CD14-positive monocyte (primary cell): ENCODE results near the gene LRP1-AS. TPM values are rescaled to one million over a fixed set of nuclear protein-coding genes. Genes with fewer than 3 reads are reported as not detected.

ENCODE experiments used
- DNase-seq, 3 donors: peaks; one replicate each; pipeline ENCODE4 v3.0.0-alpha.2; 2011 to 2022
- H2AFZ ChIP-seq: 2 replicates; pipeline ENCODE4 v1.6.0; 2012; ENCODE audit warnings: mild to moderate bottlenecking, low read depth, low read length, inconsistent platforms; ENCODE audit not compliant: insufficient read depth, poor library complexity, severe bottlenecking
- H3K27ac ChIP-seq, 2 donors: 1 replicate in 1 of 2; 2 replicates in 1 of 2; pipeline ENCODE4 v1.5.1; 2012 to 2013; ENCODE audit warnings: low read length in 2 of 2, control low read depth in 1 of 2, inconsistent platforms in 1 of 2, low read depth in 1 of 2, mild to moderate bottlenecking in 1 of 2
- H3K27me3 ChIP-seq, 2 donors: one replicate each; pipeline versions ENCODE4 v1.6.0 to v1.6.1; 2011 to 2013; ENCODE audit warnings: low read length in 2 of 2; ENCODE audit not compliant: control insufficient read depth in 2 of 2, insufficient read depth in 2 of 2
- H3K36me3 ChIP-seq, 2 donors: replicated peaks in 1 of 2; 1 replicate in 1 of 2; 2 replicates in 1 of 2; pipeline versions ENCODE4 v1.5.1 to v1.6.1; 2012 to 2013; ENCODE audit warnings: low read length in 2 of 2, control low read depth in 1 of 2, inconsistent platforms in 1 of 2, mild to moderate bottlenecking in 1 of 2; ENCODE audit not compliant: insufficient read depth in 2 of 2, control insufficient read depth in 1 of 2
- H3K4me1 ChIP-seq, 2 donors: 1 replicate in 1 of 2; 2 replicates in 1 of 2; pipeline versions ENCODE4 v1.5.1 to v1.6.1; 2012 to 2013; ENCODE audit warnings: low read length in 2 of 2, control low read depth in 1 of 2, inconsistent platforms in 1 of 2, mild to moderate bottlenecking in 1 of 2, moderate library complexity in 1 of 2; ENCODE audit not compliant: insufficient read depth in 2 of 2, control insufficient read depth in 1 of 2
- H3K4me2 ChIP-seq: replicated peaks from 2 replicates; pipeline ENCODE3; 2012; ENCODE audit warnings: low read length, moderate library complexity, mild to moderate bottlenecking; ENCODE audit not compliant: poor library complexity, severe bottlenecking; ENCODE audit errors: extremely low read depth
- H3K4me3 ChIP-seq, 3 experiments: fragments of 200-600 bp in 1 of 3; sonication (generic) in 1 of 3; replicated peaks in 1 of 3; 1 replicate in 2 of 3; 2 replicates in 1 of 3; pipeline ENCODE4 v1.5.1; 2011 to 2013; ENCODE audit warnings: low read length in 3 of 3, mild to moderate bottlenecking in 3 of 3, control low read depth in 2 of 3, low read depth in 2 of 3, inconsistent platforms in 1 of 3, moderate library complexity in 1 of 3
- H3K79me2 ChIP-seq: 2 replicates; pipeline ENCODE4 v1.6.0; 2012; ENCODE audit warnings: mild to moderate bottlenecking, control low read depth, inconsistent platforms, low read length, moderate library complexity; ENCODE audit not compliant: insufficient read depth
- H3K9ac ChIP-seq: 2 replicates; pipeline ENCODE4 v1.6.0; 2017; ENCODE audit warnings: low read length, mild to moderate bottlenecking; ENCODE audit not compliant: insufficient read depth, poor library complexity, severe bottlenecking
- H3K9me3 ChIP-seq, 2 donors: replicated peaks in 1 of 2; 1 replicate in 1 of 2; 2 replicates in 1 of 2; pipeline versions ENCODE4 v1.5.1 to v1.6.1; 2012 to 2013; ENCODE audit warnings: low read length in 2 of 2, control low read depth in 1 of 2; ENCODE audit not compliant: control insufficient read depth in 1 of 2, insufficient read depth in 1 of 2
- H4K20me1 ChIP-seq: 2 replicates; pipeline ENCODE4 v1.6.0; 2012; ENCODE audit warnings: mild to moderate bottlenecking, low read length, control low read depth, moderate library complexity; ENCODE audit not compliant: insufficient read depth
- H3K27ac Mint-ChIP-seq, 7 donors: one replicate each; pipeline ENCODE4 v1.8.0; 2020; ENCODE audit warnings: mild to moderate bottlenecking in 7 of 7, mixed read lengths in 7 of 7, moderate library complexity in 6 of 7, inconsistent platforms in 2 of 7
- H3K27me3 Mint-ChIP-seq, 3 donors: one replicate each; pipeline ENCODE4 v1.8.0; 2021 to 2022; ENCODE audit warnings: low read depth in 3 of 3, mild to moderate bottlenecking in 3 of 3, mixed read lengths in 3 of 3, moderate library complexity in 3 of 3, inconsistent platforms in 1 of 3
- H3K36me3 Mint-ChIP-seq, 2 donors: one replicate each; pipeline ENCODE4 v1.8.0; 2020; ENCODE audit warnings: mixed read lengths in 2 of 2, inconsistent platforms in 1 of 2, mild to moderate bottlenecking in 1 of 2
- H3K4me1 Mint-ChIP-seq: one replicate; pipeline ENCODE4 v1.8.0; 2020; ENCODE audit warnings: mild to moderate bottlenecking, mixed read lengths
- H3K4me3 Mint-ChIP-seq, 2 donors: one replicate each; pipeline ENCODE4 v1.8.0; 2020; ENCODE audit warnings: mild to moderate bottlenecking in 2 of 2, mixed read lengths in 2 of 2, moderate library complexity in 1 of 2
- H3K9me3 Mint-ChIP-seq, 7 donors: one replicate each; pipeline ENCODE4 v1.8.0; 2020 to 2022; ENCODE audit warnings: mixed read lengths in 7 of 7, mild to moderate bottlenecking in 6 of 7, moderate library complexity in 6 of 7, inconsistent platforms in 2 of 7
- CTCF ChIP-seq: fragments of 200-600 bp; IDR thresholded peaks from one replicate; pipeline ENCODE4 v1.8.0; 2022; ENCODE audit warnings: antibody characterized with exemption, mild to moderate bottlenecking
- WGBS: methylation state at CpG from one replicate; pipeline ENCODE4 v1.1.5; 2013; ENCODE audit warnings: missing lambda C conversion rate; ENCODE audit not compliant: insufficient coverage; 5-methylcytosine and 5-hydroxymethylcytosine counted together
- intact Hi-C, 2 donors: fragments of 100-400 bp; cut with micrococcal nuclease; formaldehyde crosslinking; loops; one replicate each; pipeline versions ENCODE4 v1.15.0 to v1.15.1; 2023
- polyA plus RNA-seq, 3 donors: library from polyadenylated mRNA; depleted of rRNA in 1 of 3; unstranded in 2 of 3; stranded (reverse) in 1 of 3; fragments of 300-500 nt in 2 of 3; fragments of >200 nt in 1 of 3; fragmentation: Illumina TruSeq in 2 of 3; gene quantifications; 1 replicate in 2 of 3; 2 replicates in 1 of 3; pipeline ENCODE4 v1.2.3, GENCODE V29; 2012 to 2021

Gene LRP1-AS
- polyA plus RNA-seq, 3 donors = 0.35 to 1.5 TPM; not detected in 1

GRCh38 chr12:57191410-57191809 is 44.0 kb upstream of the LRP1-AS start:
- Histone ChIP-seq H3K9ac (no peak overlapping the region), H3K36me3 (peaks cover 98 to 100% of the 10 kb centered on the region in 2 donors), H3K79me2 (no peaks in the 10 kb centered on the region), H3K27ac (no peak overlapping the region), H3K4me2 (no peak overlapping the region), H3K4me1 (no peaks in the 10 kb centered on the region), H3K27me3 (no peaks in the 10 kb centered on the region), H4K20me1 (peaks cover 100% of the 10 kb centered on the region), H3K9me3 (no peaks in the 10 kb centered on the region), H2AFZ (no peak overlapping the region), H3K4me3 (no peak overlapping the region)
- Mint-ChIP-seq H3K9me3 (peaks cover 0 to 4% (median 2%) of the 10 kb centered on the region in 7 donors), H3K4me3 (no peak overlapping the region), H3K27me3 (peaks cover 3 to 11% (median 5%) of the 10 kb centered on the region in 3 donors), H3K27ac (no peak overlapping the region), H3K4me1 (no peaks in the 10 kb centered on the region), H3K36me3 (peaks cover 97 to 100% of the 10 kb centered on the region in 2 donors)
- intact Hi-C loops = no loop called here
- DNase-seq = no peak
- WGBS = 97% methylated on average over 11 of the region's 11 CpGs
- TF ChIP-seq CTCF = no peak

- no peak for DNase-seq
- no peaks in the 10 kb centered on the region for H3K9me3 ChIP-seq
- WGBS = over 99% methylated on average over 15 of the region's 23 CpGs
Measured at GRCh38 chr12:57190821-57191220, 43.4 kb upstream of the LRP1-AS start.

More at GRCh38 chr12:57190821-57191220, 43.4 kb upstream of the LRP1-AS start:
- H3K27me3 Mint-ChIP-seq = peaks cover 3 to 11% (median 5%) of the 10 kb centered on the region in 3 donors
- intact Hi-C loops = no loop called here
- H3K4me1 Mint-ChIP-seq = no peaks in the 10 kb centered on the region
- Histone ChIP-seq H3K4me2 (no peak overlapping the region), H4K20me1 (peaks cover 100% of the 10 kb centered on the region), H3K36me3 (peaks cover 98 to 100% of the 10 kb centered on the region in 2 donors), H3K27me3 (no peaks in the 10 kb centered on the region), H3K79me2 (no peaks in the 10 kb centered on the region), H3K4me1 (no peaks in the 10 kb centered on the region), H3K27ac (no peak overlapping the region), H3K9ac (no peak overlapping the region), H2AFZ (no peak overlapping the region), H3K4me3 (no peak overlapping the region)
- TF ChIP-seq CTCF = no peak
- H3K36me3 Mint-ChIP-seq = peaks cover 97 to 100% of the 10 kb centered on the region in 2 donors
- H3K4me3 Mint-ChIP-seq = no peak overlapping the region
- H3K27ac Mint-ChIP-seq = no peak overlapping the region
- peaks cover 0 to 4% (median 2%) of the 10 kb centered on the region in 7 donors for H3K9me3 Mint-ChIP-seq
